IPS-18c (cell line): Measurements from ENCODE around the gene CELA2B.
"Not testable (repeated sequence)": the region's sequence is repeated elsewhere in the genome, so short reads cannot be mapped to it uniquely, and the experiment has no call there.

Experiments
- H3K4me3 ChIP-seq: 2 replicates; pipeline ENCODE4 v1.7.0; 2013; ENCODE audit warnings: low read depth, mild to moderate bottlenecking, low read length, moderate library complexity; ENCODE audit not compliant: insufficient read depth
- H3K9me3 ChIP-seq: one replicate; pipeline ENCODE4 v1.6.1; 2013; ENCODE audit warnings: mild to moderate bottlenecking, low read length, moderate library complexity; ENCODE audit not compliant: control insufficient read depth, insufficient read depth

Gene CELA2B

DNA sequence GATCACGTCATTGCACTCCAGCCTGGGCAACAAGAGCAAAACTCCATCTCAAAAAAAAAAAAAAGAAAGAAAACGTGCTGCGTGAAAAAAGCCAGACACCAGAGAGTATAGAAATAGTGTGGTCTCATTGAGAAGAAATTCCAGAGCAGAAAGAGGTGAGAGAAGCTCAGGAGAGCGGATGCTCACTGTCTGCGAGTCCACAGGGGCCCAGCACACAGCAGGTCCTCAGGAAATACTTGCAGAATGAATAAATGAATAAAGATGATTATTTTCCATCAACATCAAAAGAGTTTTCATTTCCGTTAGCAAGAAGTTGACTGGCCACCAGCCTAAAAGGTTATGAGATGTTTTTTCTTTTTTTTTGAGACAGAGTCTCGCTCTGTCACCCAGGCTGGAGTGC lies 33.7 kb downstream of the CELA2B start:
- H3K9me3 ChIP-seq = no peaks in the 10 kb centered on the region
- no peak overlapping the region for H3K4me3 ChIP-seq

DNA sequence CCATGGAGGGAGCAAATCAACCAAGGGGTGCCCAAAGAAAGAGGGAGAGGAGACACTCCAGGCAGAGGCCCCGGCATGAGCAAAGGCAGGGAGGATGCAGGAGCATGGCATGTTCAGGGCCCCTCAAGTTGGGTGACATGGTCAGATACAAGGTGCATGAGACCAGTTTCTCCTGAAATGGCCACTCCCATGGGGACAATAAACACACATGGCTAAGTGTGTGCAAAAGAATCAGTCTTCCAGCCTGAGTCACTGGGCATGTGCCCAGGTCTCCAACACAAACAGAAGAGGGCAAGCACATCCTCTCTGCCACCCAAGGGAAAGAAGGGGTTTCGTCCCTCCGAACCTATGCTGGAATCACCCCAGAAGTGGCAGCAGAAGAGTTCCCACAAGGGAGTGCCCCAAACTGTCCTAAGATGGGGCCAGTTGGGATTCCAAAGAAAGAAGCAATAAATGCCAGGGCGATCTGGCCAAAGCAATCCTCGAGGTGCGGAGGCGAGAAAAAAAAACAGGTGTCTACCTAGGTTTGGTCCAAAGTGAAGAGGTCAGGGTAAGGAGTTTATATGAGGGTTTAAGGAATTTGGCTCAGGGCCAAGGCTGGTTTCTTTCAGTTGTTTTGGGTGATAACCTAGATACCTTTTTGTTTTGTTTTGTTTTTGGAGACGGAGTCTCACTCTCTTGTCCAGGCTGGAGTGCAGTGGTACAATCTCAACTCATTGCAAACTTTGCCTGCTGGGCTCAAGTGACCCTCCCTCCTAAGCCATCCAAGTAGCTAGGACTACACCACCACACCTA lies 34.9 kb downstream of the CELA2B start:
- H3K9me3 ChIP-seq = no peaks in the 10 kb centered on the region
- no peak overlapping the region for H3K4me3 ChIP-seq

DNA sequence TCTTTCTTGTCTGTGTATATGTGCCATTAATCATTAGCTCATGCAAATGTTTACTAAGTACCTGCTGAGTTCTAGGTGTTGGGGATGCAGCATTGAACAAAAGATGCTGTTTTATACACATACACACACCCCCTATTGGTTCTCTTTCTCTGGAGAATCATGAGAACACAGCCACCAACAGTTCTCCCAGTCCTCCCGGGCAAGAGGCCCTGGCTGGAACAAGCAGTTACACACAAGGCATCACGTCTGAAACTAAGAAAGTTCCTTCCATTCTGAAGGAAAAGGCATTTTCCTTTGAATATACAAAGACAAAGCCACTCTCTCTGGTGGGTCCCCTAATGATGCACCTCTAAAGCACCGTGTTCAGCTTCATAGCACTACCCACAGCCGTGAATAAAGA lies 37.3 kb downstream of the CELA2B start:
- H3K4me3 ChIP-seq = no peak overlapping the region
- no peaks in the 10 kb centered on the region for H3K9me3 ChIP-seq

DNA sequence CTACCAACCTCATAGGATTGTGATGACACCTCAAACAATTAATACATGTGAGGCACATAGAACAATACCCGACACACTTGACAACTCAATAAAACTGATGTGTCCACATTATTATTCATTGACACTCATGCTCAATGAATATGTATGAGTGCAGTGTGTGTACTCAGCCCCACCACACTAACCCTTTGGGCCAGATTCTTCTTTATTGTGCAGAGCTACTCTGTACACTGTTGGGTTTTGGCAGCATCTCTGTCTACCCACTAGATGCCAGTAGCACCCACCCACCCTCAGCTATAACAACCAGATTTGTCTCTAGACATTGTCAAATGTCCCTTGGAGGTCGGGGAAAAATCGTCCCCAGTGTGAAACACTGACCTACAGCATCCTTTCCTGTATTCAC lies 38.0 kb downstream of the CELA2B start:
- Histone ChIP-seq H3K9me3 (no peaks in the 10 kb centered on the region), H3K4me3 (no peak overlapping the region)

DNA sequence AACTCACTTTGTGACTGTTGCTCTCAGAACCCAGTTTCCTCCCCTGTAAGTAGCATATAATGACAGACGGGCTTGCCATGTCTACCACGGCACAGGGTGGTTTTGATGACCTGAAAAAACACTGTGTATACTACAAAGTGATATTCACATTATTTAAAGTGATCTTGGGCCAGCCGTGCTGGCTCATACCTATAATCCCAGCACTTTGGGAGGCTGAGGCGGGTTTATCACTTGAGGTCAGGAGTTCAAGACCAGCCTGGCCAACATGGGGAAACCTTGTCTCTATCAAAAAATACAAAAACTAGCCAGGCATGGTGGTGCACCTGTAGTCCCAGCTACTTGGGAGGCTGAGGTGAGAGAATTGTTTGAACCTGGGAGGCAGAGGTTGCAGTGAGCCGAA lies 38.7 kb downstream of the CELA2B start:
- not testable (repeated sequence) for H3K4me3 ChIP-seq, H3K9me3 ChIP-seq

DNA sequence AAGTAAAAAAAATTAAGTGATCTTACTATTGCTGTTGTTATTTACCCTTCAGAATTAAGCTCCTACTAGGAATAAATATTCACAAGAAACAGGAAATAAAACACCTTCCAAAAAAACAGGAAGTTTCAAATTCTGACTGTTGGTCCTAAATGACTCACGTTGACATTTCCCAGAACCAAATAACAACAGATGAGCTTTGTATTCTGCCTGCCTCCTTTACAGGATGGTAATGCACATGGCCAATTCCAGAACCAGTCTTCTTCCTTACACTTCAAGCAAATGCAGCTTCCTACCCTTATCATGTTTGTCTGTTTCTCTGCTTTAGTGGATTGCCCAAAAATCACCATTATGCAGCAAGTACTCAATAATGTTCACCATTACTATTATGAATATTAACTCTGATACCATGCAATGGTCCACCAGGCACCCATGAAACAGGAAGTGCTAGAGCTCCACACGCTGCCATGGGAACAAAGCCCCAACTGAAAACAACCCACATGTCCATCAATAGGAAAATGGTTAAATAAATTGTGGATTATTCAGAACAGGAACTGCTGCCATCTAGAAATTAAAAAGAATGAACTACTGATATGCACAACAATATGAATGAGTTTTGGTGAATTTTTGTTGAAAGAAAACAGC lies 39.2 kb downstream of the CELA2B start:
- no peak overlapping the region for H3K4me3 ChIP-seq
- H3K9me3 ChIP-seq = no peaks in the 10 kb centered on the region

DNA sequence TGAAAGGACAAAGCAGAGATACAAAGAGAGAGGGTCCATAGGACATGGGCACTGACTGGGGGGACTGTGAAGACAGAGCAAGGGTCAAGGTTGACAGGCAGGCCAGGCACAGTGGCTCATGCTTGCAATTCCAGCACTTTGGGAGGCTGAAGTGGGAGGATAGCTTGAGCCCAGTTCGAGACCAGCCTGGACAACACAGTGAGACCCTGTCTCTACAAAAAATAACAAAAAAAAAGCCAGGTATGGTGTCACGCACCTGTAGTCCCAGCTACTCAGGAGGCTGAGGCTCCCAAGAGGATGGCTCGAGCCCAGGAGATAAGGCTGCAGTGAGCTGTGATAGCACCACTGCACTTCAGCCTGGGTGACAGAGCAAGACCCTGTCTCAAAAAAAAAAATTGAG lies 43.7 kb downstream of the CELA2B start:
- Histone ChIP-seq H3K9me3 (peaks cover 2% of the 10 kb centered on the region), H3K4me3 (no peak overlapping the region)

DNA sequence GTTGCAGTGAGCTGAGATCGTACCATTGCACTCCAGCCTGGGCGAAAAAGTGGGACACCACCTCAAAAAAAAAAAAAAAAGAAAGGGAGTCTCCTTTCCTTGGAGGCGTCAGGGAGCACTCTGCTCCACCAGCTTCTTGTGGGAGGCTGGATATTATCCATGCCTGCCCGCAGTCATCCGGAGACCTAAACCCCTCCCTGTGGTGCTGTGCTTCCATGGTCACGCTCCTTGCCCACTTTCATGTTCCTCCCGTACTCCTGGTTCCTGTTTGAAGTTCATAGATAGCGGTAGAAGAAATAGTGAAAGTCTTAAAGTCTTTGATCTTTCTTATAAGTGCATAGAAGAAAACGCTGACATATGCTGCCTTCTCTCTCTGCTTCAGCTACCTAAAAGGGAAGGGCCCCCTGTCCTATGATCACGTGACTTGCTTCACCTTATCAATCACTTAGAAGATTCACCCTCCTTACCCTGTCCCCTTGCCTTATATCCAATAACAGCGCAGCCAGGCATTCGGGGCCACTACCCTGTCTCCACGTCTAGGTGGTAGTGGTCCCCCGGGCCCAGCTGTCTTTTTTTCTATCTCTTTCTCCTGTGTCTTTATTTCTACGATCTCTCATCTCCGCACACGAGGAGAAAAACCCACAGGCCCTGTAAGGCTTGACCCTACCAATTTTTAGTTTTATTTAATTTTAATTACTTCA lies 45.5 kb downstream of the CELA2B start:
- H3K4me3 ChIP-seq, H3K9me3 ChIP-seq: not testable (repeated sequence)

DNA sequence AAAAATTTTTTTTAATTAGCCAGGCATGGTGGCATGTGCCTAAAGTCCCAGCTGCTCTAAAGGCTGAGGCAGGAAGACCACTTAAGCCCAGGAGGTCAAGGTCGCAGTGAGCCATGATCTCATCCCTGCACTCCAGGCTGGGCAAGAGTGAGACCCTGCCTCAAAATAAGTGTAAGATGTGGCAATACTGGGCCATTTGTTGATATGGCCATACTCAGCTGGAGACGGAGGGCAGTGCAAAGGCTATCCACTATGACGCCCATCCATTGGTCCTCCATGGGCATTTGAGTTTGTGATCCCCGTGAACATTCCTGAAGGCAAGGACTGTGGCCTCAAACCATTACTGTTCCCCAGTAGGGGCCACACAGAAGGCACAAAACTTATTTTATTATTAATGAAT lies 46.6 kb downstream of the CELA2B start:
- H3K4me3 ChIP-seq = no peak overlapping the region

DNA sequence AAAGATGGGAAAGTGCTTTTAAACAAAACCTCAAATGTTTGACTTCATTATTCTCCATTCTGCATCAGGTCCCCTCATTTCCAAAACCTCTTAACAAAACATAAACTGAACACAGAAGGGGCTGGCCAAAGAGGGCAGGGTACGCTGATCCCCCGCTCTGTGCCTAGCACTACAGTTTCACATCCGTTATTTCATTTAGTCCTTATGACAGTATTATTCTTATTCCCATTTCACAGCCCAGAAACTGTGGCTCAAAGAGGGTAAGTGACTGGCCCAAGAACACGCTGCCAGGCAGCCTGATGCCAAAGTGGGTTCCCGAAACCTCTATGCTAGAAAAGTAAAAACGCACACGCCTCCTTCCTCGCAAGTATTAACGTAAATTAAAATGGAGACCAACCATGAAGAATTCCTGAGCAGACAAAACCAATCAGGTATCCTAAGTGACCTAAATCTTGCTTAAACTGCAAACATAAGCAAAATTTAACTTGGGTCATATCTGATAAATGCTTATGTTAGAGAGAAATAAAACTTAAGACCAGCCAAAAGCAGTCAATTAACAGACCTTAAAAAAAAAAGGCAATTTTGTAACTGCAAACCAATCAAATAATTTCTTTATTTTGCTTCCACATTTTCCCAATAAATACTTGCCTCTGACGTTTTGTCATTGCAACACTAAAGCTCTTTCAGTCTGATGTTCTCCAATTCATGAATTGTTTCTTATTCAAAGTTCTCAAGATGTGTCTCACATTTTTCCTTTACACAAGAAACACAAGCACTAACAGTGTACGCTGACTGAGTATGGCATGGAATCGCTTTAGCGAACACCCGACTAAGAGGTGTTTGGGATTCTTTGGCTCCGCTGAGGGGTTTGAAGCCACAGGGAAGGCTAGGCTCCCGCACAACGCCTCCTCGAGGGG lies 47.5 kb downstream of the CELA2B start:
- H3K9me3 ChIP-seq = peaks cover 2% of the 10 kb centered on the region
- peak overlapping the region; percentile 50 for H3K4me3 ChIP-seq

More for the DNA sequence above, 46.6 kb downstream of the CELA2B start:
- H3K9me3 ChIP-seq = peaks cover 2% of the 10 kb centered on the region

DNA sequence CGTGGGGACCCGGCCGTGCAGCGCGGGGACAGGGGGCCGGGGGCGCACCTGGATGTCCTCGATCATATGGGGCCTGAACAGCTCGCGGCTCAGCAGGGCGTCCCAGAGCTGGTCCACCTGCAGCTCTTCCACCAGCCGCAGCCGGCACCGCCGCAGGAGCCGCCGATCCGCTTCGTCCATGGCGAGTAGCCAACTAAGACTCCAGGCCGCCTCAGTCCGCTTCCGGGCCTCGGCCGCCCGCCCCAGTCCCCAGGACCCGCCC lies 48.0 kb downstream of the CELA2B start, which contains the start of gene CASP9:
Gene CASP9 (minus strand): TSS at position 195 of the 262 bp plus-strand sequence. CDS start 15 bp downstream, at position 180.
- Histone ChIP-seq H3K9me3 (peaks cover 2% of the 10 kb centered on the region), H3K4me3 (peak within 1 kb of the TSS; percentile 83)

DNA sequence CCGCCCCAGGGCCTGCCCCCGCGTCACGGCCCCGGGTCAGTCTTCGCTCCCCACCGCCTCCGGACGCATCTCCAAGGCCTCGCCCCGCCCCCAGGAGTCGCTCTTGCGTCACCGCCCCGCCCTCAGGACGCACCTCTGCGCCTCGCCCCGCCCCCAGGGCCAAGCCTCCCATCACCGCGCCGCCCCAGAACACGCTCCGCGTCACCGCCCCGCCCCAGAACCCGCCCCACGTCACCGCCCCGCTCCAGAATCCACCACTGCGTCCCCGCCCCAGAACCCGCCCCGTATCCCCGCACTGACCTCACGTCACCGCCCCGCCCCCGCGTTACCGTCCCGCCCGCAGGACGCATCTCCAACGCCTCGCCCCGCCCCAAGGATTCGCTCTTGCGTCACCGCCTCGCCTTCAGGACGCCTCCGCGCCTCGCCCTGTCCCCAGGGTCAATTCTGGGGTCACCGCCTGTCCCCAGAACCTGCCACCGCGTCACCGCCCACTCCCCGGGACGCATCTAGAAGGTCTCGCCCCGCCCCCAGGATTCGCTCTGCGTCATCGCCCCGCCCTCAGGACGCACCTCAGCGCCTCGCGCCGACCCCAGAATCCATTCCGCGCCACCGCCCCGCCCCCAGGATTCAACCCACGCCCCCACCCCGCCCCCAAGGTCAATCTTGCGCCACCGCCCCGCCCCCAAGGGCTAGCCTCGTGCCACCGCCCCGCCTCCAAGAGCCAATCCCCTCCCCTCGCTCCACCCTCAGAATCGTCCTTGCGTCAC lies 48.6 kb downstream of the CELA2B start:
- peak overlapping the region; percentile 83 for H3K4me3 ChIP-seq
- H3K9me3 ChIP-seq = peaks cover 2% of the 10 kb centered on the region

DNA sequence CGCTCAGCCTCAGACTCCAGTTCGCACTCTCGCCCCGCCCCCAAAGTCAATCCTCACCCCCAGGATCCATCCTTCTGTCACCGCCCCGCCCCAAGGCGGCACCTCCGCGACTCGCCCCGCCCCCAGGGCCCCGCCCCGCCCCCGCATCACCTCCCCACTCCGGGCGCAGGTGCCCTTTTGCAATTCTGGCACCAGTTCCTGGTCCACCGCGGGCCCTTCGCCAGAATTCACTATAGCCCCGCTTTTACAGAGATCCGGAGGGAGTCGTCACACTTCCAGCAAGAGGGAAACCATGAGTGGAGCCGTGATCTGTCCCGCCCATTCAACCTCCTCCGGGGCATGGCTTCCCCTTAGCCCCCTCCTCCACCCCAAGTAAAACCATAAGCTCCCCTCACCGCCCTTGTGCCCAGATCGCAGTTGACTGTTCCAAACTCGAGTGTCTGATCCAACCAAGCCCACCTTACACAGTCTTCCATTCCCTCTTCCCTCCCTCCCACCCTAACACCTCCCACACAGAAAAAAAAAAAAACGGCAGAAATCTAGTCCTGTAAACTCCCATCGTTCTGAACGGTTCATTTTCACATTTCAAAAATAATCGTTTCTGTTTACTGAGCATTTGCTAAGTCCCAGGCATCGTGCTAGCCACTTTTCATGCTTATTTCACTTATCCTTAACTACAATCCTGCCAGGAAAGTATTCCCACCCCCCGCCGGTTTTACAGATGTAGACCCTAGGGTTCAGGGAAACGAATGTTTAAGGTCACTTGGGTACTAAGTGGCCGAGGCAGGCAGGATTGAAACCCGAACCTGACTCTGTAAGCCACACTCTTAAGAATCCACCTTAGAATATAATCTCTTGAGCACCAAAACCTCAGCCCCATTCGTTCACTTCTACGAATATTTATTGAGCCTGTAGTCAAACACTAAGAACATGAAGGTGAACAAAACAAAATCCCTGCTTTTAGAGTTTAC lies 49.4 kb downstream of the CELA2B start:
- peaks cover 2% of the 10 kb centered on the region for H3K9me3 ChIP-seq
- H3K4me3 ChIP-seq = peak overlapping the region; percentile 71

DNA sequence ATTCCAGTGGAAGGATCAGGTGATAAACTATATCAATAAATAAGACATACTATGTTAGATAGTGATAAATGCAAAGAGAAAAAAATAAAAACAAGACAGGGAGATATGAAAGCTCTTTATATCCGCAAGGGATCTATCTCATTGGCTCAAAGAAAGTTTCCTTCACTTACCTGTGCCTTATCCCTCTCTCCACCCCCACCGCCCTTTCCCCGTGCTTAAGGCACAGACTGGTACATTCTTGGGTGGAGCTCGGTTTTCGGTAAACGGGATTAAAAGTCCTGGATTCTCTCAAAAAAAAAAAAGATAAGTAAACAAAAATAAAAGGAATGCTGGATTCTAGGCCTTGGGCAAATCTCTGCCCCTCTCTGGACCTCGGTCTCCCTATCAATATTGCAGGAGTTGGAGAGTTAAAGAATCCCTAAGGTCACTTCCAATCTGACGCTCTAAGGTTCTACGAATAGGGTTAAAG lies 50.2 kb downstream of the CELA2B start:
- H3K4me3 ChIP-seq = peak overlapping the region; percentile 20; the same call in 1 of the 2 replicates
- peaks cover 2% of the 10 kb centered on the region for H3K9me3 ChIP-seq

DNA sequence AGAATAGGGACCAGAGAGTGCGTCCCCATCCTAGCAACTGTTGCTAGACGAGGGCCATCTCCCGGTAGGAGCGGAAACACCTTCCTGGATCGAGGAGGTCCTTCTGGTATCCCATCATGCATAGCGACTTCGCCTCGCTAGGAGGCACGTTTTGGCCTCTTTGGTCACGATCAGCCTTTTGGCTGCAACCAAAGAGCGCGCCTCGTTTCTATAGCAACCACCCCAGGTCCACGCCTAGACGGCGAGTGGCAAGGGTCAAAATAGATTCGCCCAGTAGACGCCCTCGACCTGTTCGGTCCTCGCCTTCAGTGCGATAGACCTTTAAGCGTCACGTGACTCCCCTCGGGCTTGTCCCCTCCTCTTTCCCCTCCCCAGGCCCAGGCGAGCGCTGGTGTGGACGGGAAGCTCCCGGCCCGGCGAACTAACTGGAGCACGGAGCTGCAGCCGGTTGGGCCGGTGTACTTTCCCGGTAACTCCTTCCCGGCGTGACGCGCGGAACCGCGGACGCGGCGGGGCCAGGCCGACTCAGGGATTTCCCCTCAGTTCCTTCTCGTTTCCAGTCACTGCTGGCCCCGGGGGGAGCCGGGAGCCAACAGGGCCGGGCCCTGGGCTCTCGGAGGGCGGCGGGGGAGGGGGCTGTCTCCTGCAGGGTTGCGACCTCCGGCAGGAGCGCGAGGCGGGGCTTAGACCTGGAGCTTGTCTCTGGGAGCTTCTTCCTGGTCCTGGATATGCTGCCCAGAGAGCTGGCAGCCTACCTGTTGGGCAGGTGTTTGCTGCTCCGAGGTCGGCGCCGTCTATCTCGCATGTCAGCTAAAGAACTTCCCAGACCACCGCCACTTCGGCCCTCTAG lies 50.8 kb downstream of the CELA2B start, which contains the start of gene DNAJC16:
Gene DNAJC16 (plus strand): TSS at position 359 of the 850 bp plus-strand sequence. CDS start 2,258 bp downstream, outside the sequence.
- Histone ChIP-seq H3K4me3 (peak within 1 kb of the TSS; percentile 92), H3K9me3 (peaks cover 2% of the 10 kb centered on the region)
